Adrenal gland (tissue), 5 donors: ENCODE results near the gene PPAN.

Experiments used
- CTCF ChIP-seq, 6 experiments: fragments of 450-650 bp in 4 of 6; fragments of 200-600 bp in 2 of 6; sonication (generic) in 1 of 6; IDR thresholded peaks; 1 replicate in 5 of 6; 2 replicates in 1 of 6; pipeline versions ENCODE4 v1.5.1 to v1.8.0; 2016 to 2021; ENCODE audit warnings: antibody characterized with exemption in 6 of 6, mild to moderate bottlenecking in 2 of 6, moderate library complexity in 1 of 6
- POLR2A ChIP-seq, 2 donors: fragments of 450-650 bp; IDR thresholded peaks; one replicate each; pipeline ENCODE4 v1.6.1; 2017; ENCODE audit warnings: antibody characterized with exemption in 2 of 2, mild to moderate bottlenecking in 2 of 2, moderate library complexity in 1 of 2
- donor health status: DM: no; HTN: no; CAD: no.

- TF ChIP-seq CTCF (IDR thresholded peaks at IDR 0.05) (no peak), POLR2A (IDR thresholded peaks at IDR 0.05) (no peak)
These were observed 33.8 kb downstream of the PPAN start for GRCh38 chr19:10139952-10140351.
